Head of caudate nucleus (tissue), 42 donors: ENCODE measurements around the gene MEGF11.

Experiments used
- DNase-seq, 42 donors: peaks; one replicate each; pipeline versions ENCODE4 v3.0.0 to v3.0.0-alpha.2; 2020 to 2021; ENCODE audit warnings: mixed read lengths in 7 of 42
- intact Hi-C: fragments of 100-400 bp; cut with DNase I; formaldehyde crosslinking; loops from one replicate; pipeline ENCODE4 v1.15.0; 2022

Gene MEGF11

GRCh38 chr15:65857718-65858402, 395.7 kb downstream of the MEGF11 start:
- intact Hi-C loops = no loop called here
- peak in 3 of 42 donors; percentile 9 to 32 (median 14) for DNase-seq

GRCh38 chr15:65856821-65857455, 396.6 kb downstream of the MEGF11 start:
- intact Hi-C loops = no loop called here
- DNase-seq = peak in 39 of 42 donors; percentile 16 to 89 (median 54)

- intact Hi-C loops = no loop called here
- DNase-seq = no peak
Measured at GRCh38 chr15:65851981-65852380, 401.6 kb downstream of the MEGF11 start.

GRCh38 chr15:65847989-65848388, 405.6 kb downstream of the MEGF11 start:
- intact Hi-C loops = no loop called here

GRCh38 chr15:65845826-65846519, 407.6 kb downstream of the MEGF11 start:
- DNase-seq = no peak
- intact Hi-C loops = no loop called here

More at GRCh38 chr15:65847989-65848388, 405.6 kb downstream of the MEGF11 start:
- DNase-seq = no peak
